Measurements from ENCODE around the gene DUOX1.
A peak's percentile ranks its signal among the peaks of the same experiment; 100 is the strongest.

DUOX1 gene

DNA sequence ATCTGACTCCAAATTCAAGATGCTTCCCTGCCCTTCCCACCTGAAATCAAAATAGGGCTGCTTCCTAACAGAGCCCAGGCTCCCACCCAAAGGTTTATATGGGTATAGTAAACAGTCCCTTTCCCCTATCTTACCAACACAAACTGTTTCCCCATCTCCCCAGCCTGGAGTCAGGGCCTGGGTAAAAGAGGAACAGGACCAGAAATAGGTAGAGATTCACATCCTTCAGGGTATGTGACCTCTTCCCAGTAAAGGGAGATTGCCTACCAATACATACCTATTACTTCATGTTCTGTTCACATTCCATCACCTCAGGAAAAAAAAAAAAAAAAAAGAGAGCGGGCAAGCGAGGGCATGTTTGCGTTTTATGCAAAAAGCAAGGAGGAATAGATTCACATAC is 67.7 kb downstream of the DUOX1 start:
- DNase-seq (no peak), ATAC-seq (no peak)
- H3K27me3 Mint-ChIP-seq: no peaks in the 10 kb centered on the region
- H3K9me3 Mint-ChIP-seq: no peaks in the 10 kb centered on the region
- peak overlapping the region in 1 of 2 donors; percentile 80 for H3K4me3 Mint-ChIP-seq
- H3K27ac Mint-ChIP-seq: peak overlapping the region in 1 of 2 donors; percentile 85
- H3K4me1 Mint-ChIP-seq: peaks cover 11% of the 10 kb centered on the region

DNA sequence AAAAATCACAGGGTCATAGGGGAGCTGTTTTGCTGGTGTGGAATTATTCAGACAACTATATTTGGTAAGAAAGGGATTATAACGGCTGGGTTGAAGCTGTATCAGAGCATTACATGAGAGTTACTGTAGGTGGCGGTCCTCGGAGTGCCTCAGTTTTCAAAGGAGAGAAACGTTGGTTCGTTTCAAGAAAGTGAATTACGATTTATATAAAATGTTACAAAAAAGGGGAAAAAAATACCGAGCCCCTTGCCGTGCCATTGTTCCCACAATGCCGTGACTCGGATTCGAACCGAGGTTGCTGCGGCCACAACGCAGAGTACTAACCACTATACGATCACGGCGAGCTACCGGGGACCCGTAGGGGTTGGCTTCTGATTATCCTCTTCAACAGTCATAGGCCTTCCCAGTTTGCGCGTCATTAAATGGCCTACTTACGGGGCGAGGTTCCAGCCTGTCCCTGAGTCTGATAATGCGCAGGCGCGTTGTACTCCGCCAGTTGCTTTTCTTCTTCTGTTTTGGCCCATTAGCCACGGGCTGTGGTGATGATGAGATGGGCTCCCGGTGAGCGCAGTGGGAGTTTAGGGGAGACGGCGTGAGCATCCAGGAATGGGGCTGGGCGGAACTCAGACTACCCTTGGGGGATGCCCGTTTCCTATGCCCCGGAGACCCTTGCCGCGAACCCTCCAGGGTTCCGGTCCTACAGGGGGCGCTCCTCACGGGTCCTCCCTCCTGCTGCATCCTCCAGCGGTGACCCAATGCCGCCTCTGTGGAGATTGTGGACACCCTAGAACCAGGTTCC is 68.7 kb downstream of the DUOX1 start:
- H3K9me3 Mint-ChIP-seq: no peaks in the 10 kb centered on the region
- no peaks in the 10 kb centered on the region for H3K27me3 Mint-ChIP-seq
- H3K4me3 Mint-ChIP-seq: no peak overlapping the region
- ATAC-seq (peak; percentile 82), DNase-seq (peak; percentile 96)
- H3K4me1 Mint-ChIP-seq: peaks cover 11% of the 10 kb centered on the region
- H3K27ac Mint-ChIP-seq: no peak overlapping the region

DNA sequence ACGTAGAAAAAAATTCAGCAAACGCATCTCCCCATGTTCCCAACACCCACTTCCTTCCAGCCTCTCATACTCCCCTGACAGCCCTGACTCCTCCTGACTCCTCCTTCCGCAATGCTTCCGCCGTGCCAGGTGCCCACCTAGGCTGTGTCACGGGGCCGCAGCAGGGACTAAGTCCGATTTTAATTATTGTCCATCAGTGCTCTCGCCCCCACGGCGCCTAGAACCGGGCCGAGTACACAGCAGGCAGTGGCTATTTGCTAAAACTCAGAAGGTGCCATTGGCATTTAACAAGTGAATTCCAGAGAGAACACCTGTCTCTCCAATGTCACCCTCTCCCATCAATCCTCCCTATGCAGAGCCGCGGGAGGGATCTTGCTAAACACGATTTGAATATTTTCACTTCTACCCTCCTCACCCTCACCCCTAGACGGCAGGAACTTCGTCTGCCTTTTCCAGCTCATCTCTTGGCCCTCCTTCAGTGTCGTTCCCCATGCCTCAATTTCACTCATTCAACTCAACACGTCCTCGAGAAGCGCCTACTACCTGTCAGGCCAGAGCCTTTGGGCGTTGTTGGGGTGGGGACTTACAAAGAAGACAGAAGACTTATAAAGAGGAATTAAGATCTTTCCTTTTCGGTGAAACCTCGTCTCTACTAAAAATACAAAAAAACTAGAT is 69.5 kb downstream of the DUOX1 start:
- no peak overlapping the region for H3K4me3 Mint-ChIP-seq
- no peak for ATAC-seq
- DNase-seq: peak; percentile 69
- H3K27me3 Mint-ChIP-seq: no peaks in the 10 kb centered on the region
- no peak overlapping the region for H3K27ac Mint-ChIP-seq
- H3K4me1 Mint-ChIP-seq: peaks cover 11% of the 10 kb centered on the region
- H3K9me3 Mint-ChIP-seq: no peaks in the 10 kb centered on the region

DNA sequence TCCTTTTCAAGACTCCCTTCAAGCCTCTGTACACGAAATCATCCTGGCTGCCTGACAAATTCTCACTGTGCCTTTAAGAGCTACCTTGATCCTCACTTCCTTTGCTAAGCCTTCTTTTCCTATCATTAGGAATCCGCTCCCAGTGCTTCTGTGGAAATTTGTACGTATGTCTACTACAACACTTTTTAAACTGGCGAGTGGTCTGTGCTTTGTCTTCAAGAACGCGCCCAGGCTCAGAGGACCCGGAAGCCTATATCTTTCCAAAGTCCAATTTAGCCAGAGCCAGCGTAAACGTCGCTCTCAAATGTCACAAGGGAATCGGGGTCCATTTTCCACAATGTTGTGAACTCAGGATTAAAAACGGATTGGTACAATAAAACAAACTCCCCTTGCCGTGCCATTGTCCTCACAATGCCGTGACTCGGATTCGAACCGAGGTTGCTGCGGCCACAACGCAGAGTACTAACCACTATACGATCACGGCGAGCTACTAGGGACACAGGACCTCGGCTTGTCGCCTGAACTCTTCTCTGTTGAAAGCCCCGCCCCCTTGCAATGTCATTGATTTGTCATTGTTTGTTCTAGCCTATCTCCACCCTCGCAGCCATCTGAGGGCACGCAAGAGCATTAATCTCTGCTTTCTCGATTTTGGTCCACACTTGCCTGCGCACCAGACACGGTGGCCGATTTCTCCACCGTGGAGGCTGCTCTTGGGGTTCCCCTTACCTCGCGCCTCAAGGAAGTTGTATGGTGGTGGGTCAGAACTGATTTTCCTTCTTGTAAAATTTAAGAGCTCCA is 70.4 kb downstream of the DUOX1 start:
- Mint-ChIP-seq H3K4me3 (no peak overlapping the region), H3K9me3 (no peaks in the 10 kb centered on the region), H3K4me1 (peaks cover 16% of the 10 kb centered on the region), H3K27me3 (no peaks in the 10 kb centered on the region), H3K27ac (no peak overlapping the region)
- ATAC-seq (peak; percentile 61), DNase-seq (peak; percentile 96 to 98)

DNA sequence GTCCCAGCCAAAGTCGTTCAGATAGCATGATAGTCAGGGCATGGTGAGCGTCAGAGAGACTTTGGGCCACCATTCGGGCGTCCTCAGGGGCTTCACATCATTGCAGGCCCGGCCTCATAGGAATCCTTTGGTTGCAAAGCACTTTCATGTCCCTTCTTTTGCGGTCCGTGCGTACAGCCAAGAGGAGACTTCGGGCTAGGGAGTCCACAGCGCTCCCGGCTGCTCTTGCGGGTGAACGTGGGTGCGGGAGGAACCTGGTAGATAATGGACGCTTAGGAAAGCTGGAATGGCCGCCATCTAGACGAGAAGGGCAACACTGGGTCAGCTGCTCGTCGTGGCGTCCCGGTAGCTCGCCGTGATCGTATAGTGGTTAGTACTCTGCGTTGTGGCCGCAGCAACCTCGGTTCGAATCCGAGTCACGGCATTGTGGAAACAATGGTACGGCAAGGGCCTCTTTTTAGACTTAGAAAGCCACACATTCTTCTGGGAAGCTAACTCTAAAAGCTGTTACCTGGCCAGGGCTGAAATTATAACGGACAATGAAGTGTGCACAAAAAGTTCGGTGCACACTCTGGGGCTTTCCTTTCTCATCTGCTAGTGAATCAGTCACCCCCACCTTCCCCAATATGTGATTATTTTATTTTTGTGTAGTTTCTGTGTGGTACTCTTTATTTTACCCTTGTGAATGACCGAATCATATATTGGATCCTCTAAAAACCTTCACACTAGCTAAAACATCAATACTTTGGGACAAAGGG is 71.2 kb downstream of the DUOX1 start:
- peak; percentile 83 to 88 for DNase-seq
- H3K4me1 Mint-ChIP-seq: peaks cover 20% of the 10 kb centered on the region
- no peaks in the 10 kb centered on the region for H3K27me3 Mint-ChIP-seq
- ATAC-seq: peak; percentile 42
- no peaks in the 10 kb centered on the region for H3K9me3 Mint-ChIP-seq
- no peak overlapping the region for H3K27ac Mint-ChIP-seq
- no peak overlapping the region for H3K4me3 Mint-ChIP-seq

DNA sequence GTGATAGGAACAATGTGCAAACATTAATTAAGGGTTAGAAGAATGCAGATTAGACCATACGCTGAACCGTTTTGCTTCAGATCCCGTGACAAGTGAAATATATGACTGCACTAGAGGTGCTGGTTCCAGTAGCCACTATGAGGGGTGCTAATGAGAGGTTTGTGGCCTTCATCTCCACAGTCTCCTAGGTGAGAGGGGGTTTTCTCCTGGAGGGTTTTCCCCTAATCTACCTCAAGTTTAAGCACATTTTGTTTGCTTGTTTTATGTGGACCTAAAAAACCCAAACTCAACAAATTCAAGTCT is 71.7 kb downstream of the DUOX1 start:
- DNase-seq (peak in 1 of 2 donors; percentile 37), ATAC-seq (no peak)
- Mint-ChIP-seq H3K9me3 (no peaks in the 10 kb centered on the region), H3K4me3 (no peak overlapping the region), H3K27ac (no peak overlapping the region), H3K4me1 (peaks cover 20% of the 10 kb centered on the region), H3K27me3 (peaks cover 3% of the 10 kb centered on the region)

DNA sequence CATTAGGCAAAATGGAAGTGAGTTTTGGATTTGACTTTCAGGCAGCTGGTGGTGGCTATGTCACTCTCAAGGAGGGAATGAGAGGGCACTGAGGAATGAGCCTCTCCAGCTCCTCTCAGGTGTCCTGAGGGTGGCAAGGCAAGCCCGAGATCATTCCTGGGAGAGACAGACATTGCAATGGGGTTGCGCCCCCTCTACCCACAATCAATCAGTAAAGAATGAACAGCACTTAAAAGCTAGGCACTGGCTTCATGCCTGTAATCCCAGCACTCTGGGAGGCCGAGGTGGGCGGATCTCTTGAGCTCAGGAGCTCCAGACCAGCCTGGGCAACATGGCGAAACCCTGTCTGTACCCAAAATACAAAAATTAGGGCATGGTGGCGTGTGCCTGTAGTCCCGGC is 72.1 kb downstream of the DUOX1 start:
- peaks cover 20% of the 10 kb centered on the region for H3K4me1 Mint-ChIP-seq
- no peak overlapping the region for H3K4me3 Mint-ChIP-seq
- ATAC-seq: no peak

DNA sequence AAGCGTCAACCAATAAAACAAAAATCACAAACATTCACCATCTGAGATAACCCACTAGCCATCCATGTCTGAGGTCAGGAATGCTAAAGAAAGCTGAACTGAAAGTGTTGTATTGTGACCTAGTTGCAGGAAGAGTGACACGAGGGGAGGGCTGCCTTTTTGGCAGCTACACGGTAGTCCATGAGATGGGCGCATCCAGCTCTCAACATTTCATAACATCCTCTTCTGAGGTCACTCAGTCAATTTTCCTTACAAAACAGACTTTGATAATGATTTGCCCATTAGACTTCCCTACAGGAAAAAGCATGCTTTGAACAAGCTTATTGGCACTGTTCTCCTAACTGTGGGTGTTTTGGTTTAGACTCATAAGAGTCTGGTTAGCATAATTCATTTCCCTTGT is 73.4 kb downstream of the DUOX1 start:
- H3K27ac Mint-ChIP-seq: no peak overlapping the region

More for the DNA sequence above, 72.1 kb downstream of the DUOX1 start:
- DNase-seq: no peak
- no peaks in the 10 kb centered on the region for H3K9me3 Mint-ChIP-seq
- no peak overlapping the region for H3K27ac Mint-ChIP-seq
- H3K27me3 Mint-ChIP-seq: peaks cover 7% of the 10 kb centered on the region

DNA sequence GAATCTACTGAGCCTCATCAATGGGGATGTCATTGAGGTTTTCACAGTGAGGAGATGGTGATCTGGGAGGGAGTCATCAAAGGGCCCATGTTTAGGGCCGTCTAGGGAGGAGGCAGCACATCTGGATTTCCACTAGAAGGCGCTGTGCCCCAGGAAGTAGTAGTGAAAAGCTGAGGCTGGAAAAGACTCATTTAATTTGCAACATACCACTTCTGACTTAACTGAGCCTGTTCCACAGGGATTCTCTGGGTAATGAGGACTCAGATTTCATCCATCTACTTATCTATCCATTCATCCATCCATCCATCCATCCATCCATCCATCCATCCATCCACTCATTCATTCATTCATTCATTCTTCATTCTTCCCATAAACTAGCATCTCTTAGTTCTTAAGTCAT is 75.4 kb downstream of the DUOX1 start:
- no peak overlapping the region for H3K27ac Mint-ChIP-seq
- peak; percentile 33 for ATAC-seq

More for the DNA sequence above, 73.4 kb downstream of the DUOX1 start:
- Mint-ChIP-seq H3K4me1 (peaks cover 10% of the 10 kb centered on the region), H3K9me3 (no peaks in the 10 kb centered on the region), H3K27me3 (peaks cover 20% of the 10 kb centered on the region), H3K4me3 (no peak overlapping the region)
- DNase-seq: no peak
- no peak for ATAC-seq

DNA sequence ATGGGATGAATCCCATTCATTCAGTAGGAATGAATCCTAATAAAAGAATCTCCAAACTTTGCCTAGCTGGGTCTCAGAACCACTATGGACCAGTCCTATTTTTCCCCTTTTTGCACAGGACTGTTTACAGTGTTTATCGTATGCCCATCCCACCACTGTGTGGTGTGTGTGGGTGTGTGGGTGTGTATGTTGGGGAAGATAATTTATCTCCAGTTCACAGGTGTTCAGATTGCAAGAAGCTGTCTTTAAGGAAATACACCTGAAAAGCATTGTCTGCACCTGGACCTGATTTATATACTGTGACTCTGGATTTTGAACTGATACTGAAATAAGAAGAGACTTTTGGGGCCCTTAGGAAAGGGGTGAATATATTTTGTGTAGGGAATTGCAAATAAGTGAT is 82.7 kb downstream of the DUOX1 start:
- Mint-ChIP-seq H3K9me3 (no peaks in the 10 kb centered on the region), H3K4me1 (no peaks in the 10 kb centered on the region), H3K27me3 (peaks cover 9% of the 10 kb centered on the region), H3K27ac (no peak overlapping the region), H3K4me3 (no peak overlapping the region)
- no peak for ATAC-seq
- no peak for DNase-seq

More for the DNA sequence above, 75.4 kb downstream of the DUOX1 start:
- H3K9me3 Mint-ChIP-seq: no peaks in the 10 kb centered on the region
- peaks cover 22% of the 10 kb centered on the region for H3K27me3 Mint-ChIP-seq
- H3K4me3 Mint-ChIP-seq: no peak overlapping the region
- DNase-seq: peak; percentile 67 to 71
- H3K4me1 Mint-ChIP-seq: peaks cover 10% of the 10 kb centered on the region
